ENCODE results near the gene C1orf159. TPM values are rescaled to one million over a fixed set of nuclear protein-coding genes. Genes with fewer than 3 reads are reported as not detected.
"Not testable (repeated sequence)": the region's sequence is repeated elsewhere in the genome, so short reads cannot be mapped to it uniquely, and the experiment has no call there.

The C1orf159 gene
- total RNA-seq, 1 donor from 2014 or later: 20.2 TPM

GRCh38 chr1:1144122-1144842, 28.4 kb upstream of the C1orf159 start:
- no peak for TF ChIP-seq CTCF (conservative IDR thresholded peaks at IDR 0.05; ENCODE audit: low read depth, low read length)
- H3K4me3 ChIP-seq (ENCODE audit: low read depth, low read length): no peak overlapping the region
- DNase-seq (ENCODE audit: low read depth): no peak

GRCh38 chr1:1143636-1144035, 27.7 kb upstream of the C1orf159 start:
- no peak for DNase-seq (ENCODE audit: low read depth)
- no peak for TF ChIP-seq CTCF (conservative IDR thresholded peaks at IDR 0.05; ENCODE audit: low read depth, low read length)
- H3K4me3 ChIP-seq (ENCODE audit: low read depth, low read length): no peak overlapping the region

GRCh38 chr1:1142844-1143243, 27.0 kb upstream of the C1orf159 start:
- H3K4me3 ChIP-seq (ENCODE audit: low read depth, low read length): no peak overlapping the region
- TF ChIP-seq CTCF (conservative IDR thresholded peaks at IDR 0.05; ENCODE audit: low read depth, low read length): no peak
- no peak for DNase-seq (ENCODE audit: low read depth)

- H3K4me3 ChIP-seq (ENCODE audit: low read depth, low read length); DNase-seq (ENCODE audit: low read depth): not testable (repeated sequence)
Measured at GRCh38 chr1:1142352-1142751, 26.5 kb upstream of the C1orf159 start.

- H3K4me3 ChIP-seq (ENCODE audit: low read depth, low read length): no peak overlapping the region
Measured at GRCh38 chr1:1141911-1142250, 26.0 kb upstream of the C1orf159 start.

GRCh38 chr1:1141244-1141910, 25.5 kb upstream of the C1orf159 start:
- no peak overlapping the region for H3K4me3 ChIP-seq (ENCODE audit: low read depth, low read length)
- no peak for TF ChIP-seq CTCF (conservative IDR thresholded peaks at IDR 0.05; ENCODE audit: low read depth, low read length)
- no peak for DNase-seq (ENCODE audit: low read depth)

More at GRCh38 chr1:1141911-1142250, 26.0 kb upstream of the C1orf159 start:
- no peak for TF ChIP-seq CTCF (conservative IDR thresholded peaks at IDR 0.05; ENCODE audit: low read depth, low read length)
- DNase-seq (ENCODE audit: low read depth): no peak

GRCh38 chr1:1140673-1141072, 24.8 kb upstream of the C1orf159 start:
- DNase-seq (ENCODE audit: low read depth): no peak
- no peak for TF ChIP-seq CTCF (conservative IDR thresholded peaks at IDR 0.05; ENCODE audit: low read depth, low read length)
- no peak overlapping the region for H3K4me3 ChIP-seq (ENCODE audit: low read depth, low read length)
